HG02571 (cell line): ENCODE data around the gene NOTCH2NLA.
A peak's percentile ranks its signal among the peaks of the same experiment; 100 is the strongest.
"Not testable (repeated sequence)": the region's sequence is repeated elsewhere in the genome, so short reads cannot be mapped to it uniquely, and the experiment has no call there.

ENCODE experiments used
- ATAC-seq: cut with Tn5 transposase; IDR thresholded peaks from one replicate; pipeline ENCODE4 v1.9.1; 2021; ENCODE audit warnings: mild to moderate bottlenecking, moderate library complexity; ENCODE audit not compliant: unreplicated experiment

The NOTCH2NLA gene

GRCh38 chr1:146228710-146229477, at the start of gene NOTCH2NLA:
Gene NOTCH2NLA, minus strand, starts transcription at chr1:146229021. Its CDS starts 39,684 bp downstream, at chr1:146189337.
- ATAC-seq = not testable (repeated sequence)

GRCh38 chr1:146278346-146278745, 49.5 kb upstream of the NOTCH2NLA start:
- ATAC-seq = peak; percentile 53

- ATAC-seq = not testable (repeated sequence)
Observed at GRCh38 chr1:146277087-146277486, 48.3 kb upstream of the NOTCH2NLA start.

- not testable (repeated sequence) for ATAC-seq
Observed at GRCh38 chr1:146274083-146274482, 45.3 kb upstream of the NOTCH2NLA start.

- not testable (repeated sequence) for ATAC-seq
Observed at GRCh38 chr1:146273194-146273593, 44.4 kb upstream of the NOTCH2NLA start.

- not testable (repeated sequence) for ATAC-seq
Observed at GRCh38 chr1:146272734-146273133, 43.9 kb upstream of the NOTCH2NLA start.

- not testable (repeated sequence) for ATAC-seq
Observed at GRCh38 chr1:146271977-146272376, 43.2 kb upstream of the NOTCH2NLA start.

- ATAC-seq = not testable (repeated sequence)
Observed at GRCh38 chr1:146270129-146270528, 41.3 kb upstream of the NOTCH2NLA start.

GRCh38 chr1:146266179-146266748, 37.4 kb upstream of the NOTCH2NLA start:
- ATAC-seq = not testable (repeated sequence)

GRCh38 chr1:146264761-146265160, 35.9 kb upstream of the NOTCH2NLA start:
- not testable (repeated sequence) for ATAC-seq

- not testable (repeated sequence) for ATAC-seq
Observed at GRCh38 chr1:146260006-146260730, 31.3 kb upstream of the NOTCH2NLA start.

GRCh38 chr1:146257992-146258552, 29.3 kb upstream of the NOTCH2NLA start:
- not testable (repeated sequence) for ATAC-seq

- not testable (repeated sequence) for ATAC-seq
Observed at GRCh38 chr1:146254569-146255197, 25.9 kb upstream of the NOTCH2NLA start.

- ATAC-seq = not testable (repeated sequence)
Observed at GRCh38 chr1:146253249-146253855, 24.5 kb upstream of the NOTCH2NLA start.

GRCh38 chr1:146251523-146251922, 22.7 kb upstream of the NOTCH2NLA start:
- not testable (repeated sequence) for ATAC-seq

GRCh38 chr1:146248643-146249042, 19.8 kb upstream of the NOTCH2NLA start:
- ATAC-seq = not testable (repeated sequence)

- ATAC-seq = not testable (repeated sequence)
Observed at GRCh38 chr1:146236626-146237025, 7.8 kb upstream of the NOTCH2NLA start.

- not testable (repeated sequence) for ATAC-seq
Observed at GRCh38 chr1:146236026-146236601, 7.3 kb upstream of the NOTCH2NLA start.

GRCh38 chr1:146228144-146228682, 608 bp downstream of the NOTCH2NLA start:
- not testable (repeated sequence) for ATAC-seq
